HG02571 (cell line): ENCODE measurements around the gene ADAM22.

Experiments
- ATAC-seq: cut with Tn5 transposase; IDR thresholded peaks from one replicate; pipeline ENCODE4 v1.9.1; 2021; ENCODE audit warnings: mild to moderate bottlenecking, moderate library complexity; ENCODE audit not compliant: unreplicated experiment

ADAM22 gene

GRCh38 chr7:87960239-87960638, 26.2 kb downstream of the ADAM22 start:
- no peak for ATAC-seq

GRCh38 chr7:87961754-87962153, 27.7 kb downstream of the ADAM22 start:
- ATAC-seq: no peak

GRCh38 chr7:87966271-87966670, 32.2 kb downstream of the ADAM22 start:
- no peak for ATAC-seq

GRCh38 chr7:87968021-87968420, 34.0 kb downstream of the ADAM22 start:
- ATAC-seq: no peak

GRCh38 chr7:87982116-87982515, 48.1 kb downstream of the ADAM22 start:
- no peak for ATAC-seq

GRCh38 chr7:87984088-87984487, 50.0 kb downstream of the ADAM22 start:
- no peak for ATAC-seq

- ATAC-seq: no peak
Observed at GRCh38 chr7:87993269-87993668, 59.2 kb downstream of the ADAM22 start.

- ATAC-seq: no peak
Observed at GRCh38 chr7:87999261-87999660, 65.2 kb downstream of the ADAM22 start.

GRCh38 chr7:88001744-88002530, 67.9 kb downstream of the ADAM22 start:
- ATAC-seq: no peak

- ATAC-seq: no peak
Observed at GRCh38 chr7:88002617-88003016, 68.6 kb downstream of the ADAM22 start.

GRCh38 chr7:88003581-88003980, 69.5 kb downstream of the ADAM22 start:
- ATAC-seq: no peak

- ATAC-seq: no peak
Observed at GRCh38 chr7:88005191-88005590, 71.1 kb downstream of the ADAM22 start.

- ATAC-seq: no peak
Observed at GRCh38 chr7:88009651-88010050, 75.6 kb downstream of the ADAM22 start.

GRCh38 chr7:88012086-88012485, 78.0 kb downstream of the ADAM22 start:
- ATAC-seq: no peak

GRCh38 chr7:88013981-88014380, 79.9 kb downstream of the ADAM22 start:
- no peak for ATAC-seq

GRCh38 chr7:88014581-88014980, 80.5 kb downstream of the ADAM22 start:
- ATAC-seq: no peak

GRCh38 chr7:88015309-88015708, 81.3 kb downstream of the ADAM22 start:
- ATAC-seq: no peak

- ATAC-seq: no peak
Observed at GRCh38 chr7:88018501-88018900, 84.5 kb downstream of the ADAM22 start.

GRCh38 chr7:88020953-88021665, 87.1 kb downstream of the ADAM22 start:
- no peak for ATAC-seq

GRCh38 chr7:88027724-88028123, 93.7 kb downstream of the ADAM22 start:
- no peak for ATAC-seq

GRCh38 chr7:88034083-88034695, 100.1 kb downstream of the ADAM22 start:
- ATAC-seq: no peak

GRCh38 chr7:88037050-88037449, 103.0 kb downstream of the ADAM22 start:
- ATAC-seq: no peak
